Osteocyte (in vitro differentiated cells): ENCODE measurements around the gene RETREG3. TPM values are rescaled to one million over a fixed set of nuclear protein-coding genes. Genes with fewer than 3 reads are reported as not detected.
A peak's percentile ranks its signal among the peaks of the same experiment; 100 is the strongest.

ENCODE experiments used
- DNase-seq: peaks from one replicate; pipeline ENCODE4 v3.0.0; 2021; ENCODE audit warnings: mixed read lengths; ENCODE audit not compliant: unreplicated experiment; ENCODE audit errors: extremely low spot score
- H3K27ac Mint-ChIP-seq: one replicate; pipeline ENCODE4 v1.8.0; 2021; ENCODE audit warnings: mild to moderate bottlenecking, mixed read lengths; ENCODE audit not compliant: unreplicated experiment
- H3K27me3 Mint-ChIP-seq: one replicate; pipeline ENCODE4 v1.8.0; 2021; ENCODE audit warnings: mixed read lengths; ENCODE audit not compliant: unreplicated experiment
- H3K36me3 Mint-ChIP-seq: one replicate; pipeline ENCODE4 v1.8.0; 2021; ENCODE audit warnings: mixed read lengths; ENCODE audit not compliant: unreplicated experiment
- H3K4me1 Mint-ChIP-seq: one replicate; pipeline ENCODE4 v1.8.0; 2021; ENCODE audit warnings: mixed read lengths; ENCODE audit not compliant: unreplicated experiment
- H3K4me3 Mint-ChIP-seq: one replicate; pipeline ENCODE4 v1.8.0; 2021; ENCODE audit warnings: mild to moderate bottlenecking, moderate library complexity, mixed read lengths; ENCODE audit not compliant: unreplicated experiment
- H3K9me3 Mint-ChIP-seq: one replicate; pipeline ENCODE4 v1.8.0; 2021; ENCODE audit warnings: mixed read lengths; ENCODE audit not compliant: unreplicated experiment
- total RNA-seq: library from RNA; stranded (reverse); gene quantifications from 2 replicates; pipeline ENCODE4 v1.2.1, GENCODE V29; 2021
- TF ChIP-seq, protein P1 (sequence below): fragments of 200-600 bp; sonication (generic); IDR thresholded peaks from 2 replicates; pipeline ENCODE4 v1.5.0; 2021; ENCODE audit warnings: antibody characterized with exemption, mild to moderate bottlenecking, moderate library complexity

The RETREG3 gene
- total RNA-seq, 1 donor from 2014 or later, result 80.1 TPM

DNA sequence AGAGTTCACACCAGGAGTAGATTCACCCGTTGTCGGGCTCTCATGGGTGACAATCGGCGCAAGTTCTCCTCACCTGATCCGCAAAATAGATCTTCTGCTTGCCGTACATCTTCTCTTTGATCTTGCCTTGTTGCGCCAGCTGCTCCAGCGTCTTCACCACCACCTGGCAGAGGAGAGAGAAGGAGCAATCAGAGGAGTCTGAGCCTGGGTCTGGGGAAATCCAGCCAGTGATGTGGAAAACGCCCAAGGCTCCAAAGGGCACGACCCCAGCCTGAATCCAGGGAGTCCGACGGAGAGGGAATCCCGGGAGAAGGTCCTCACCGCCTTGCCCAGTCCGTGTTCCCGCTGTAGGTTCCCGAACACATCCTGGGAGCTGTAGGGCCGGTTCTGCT is 32.0 kb downstream of the RETREG3 start:
- no peaks in the 10 kb centered on the region for H3K9me3 Mint-ChIP-seq
- no peaks in the 10 kb centered on the region for H3K27me3 Mint-ChIP-seq
- H3K4me3 Mint-ChIP-seq, result peak overlapping the region; percentile 98
- no peak for DNase-seq
- H3K4me1 Mint-ChIP-seq, result peaks cover 23% of the 10 kb centered on the region
- H3K36me3 Mint-ChIP-seq, result peaks cover 23% of the 10 kb centered on the region
- TF ChIP-seq, protein P1, sequence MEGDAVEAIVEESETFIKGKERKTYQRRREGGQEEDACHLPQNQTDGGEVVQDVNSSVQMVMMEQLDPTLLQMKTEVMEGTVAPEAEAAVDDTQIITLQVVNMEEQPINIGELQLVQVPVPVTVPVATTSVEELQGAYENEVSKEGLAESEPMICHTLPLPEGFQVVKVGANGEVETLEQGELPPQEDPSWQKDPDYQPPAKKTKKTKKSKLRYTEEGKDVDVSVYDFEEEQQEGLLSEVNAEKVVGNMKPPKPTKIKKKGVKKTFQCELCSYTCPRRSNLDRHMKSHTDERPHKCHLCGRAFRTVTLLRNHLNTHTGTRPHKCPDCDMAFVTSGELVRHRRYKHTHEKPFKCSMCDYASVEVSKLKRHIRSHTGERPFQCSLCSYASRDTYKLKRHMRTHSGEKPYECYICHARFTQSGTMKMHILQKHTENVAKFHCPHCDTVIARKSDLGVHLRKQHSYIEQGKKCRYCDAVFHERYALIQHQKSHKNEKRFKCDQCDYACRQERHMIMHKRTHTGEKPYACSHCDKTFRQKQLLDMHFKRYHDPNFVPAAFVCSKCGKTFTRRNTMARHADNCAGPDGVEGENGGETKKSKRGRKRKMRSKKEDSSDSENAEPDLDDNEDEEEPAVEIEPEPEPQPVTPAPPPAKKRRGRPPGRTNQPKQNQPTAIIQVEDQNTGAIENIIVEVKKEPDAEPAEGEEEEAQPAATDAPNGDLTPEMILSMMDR, result no peak
- H3K27ac Mint-ChIP-seq, result peak overlapping the region; percentile 98

DNA sequence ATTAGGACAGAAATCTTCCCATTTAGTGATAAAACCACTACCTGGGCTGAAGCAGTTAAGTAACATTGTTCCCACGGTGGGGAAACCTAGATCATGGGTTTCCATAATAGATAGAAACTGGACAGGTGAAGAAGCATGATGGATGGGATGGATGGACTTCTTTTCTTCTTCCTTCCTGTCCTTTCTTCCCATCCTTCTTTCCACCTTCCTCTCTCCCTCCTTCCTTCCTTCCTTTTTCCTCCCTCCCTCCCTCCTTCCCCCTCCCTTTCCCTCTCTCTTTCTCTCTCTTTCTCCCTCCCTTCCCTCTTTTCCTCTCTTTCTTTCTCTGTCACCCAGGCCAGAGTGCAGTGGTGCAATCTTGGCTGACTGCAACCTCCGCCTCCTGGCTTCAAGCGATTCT is 34.7 kb downstream of the RETREG3 start:
- Mint-ChIP-seq H3K27ac (no peak overlapping the region), H3K4me1 (peaks cover 23% of the 10 kb centered on the region), H3K27me3 (no peaks in the 10 kb centered on the region), H3K36me3 (peaks cover 28% of the 10 kb centered on the region), H3K9me3 (no peaks in the 10 kb centered on the region), H3K4me3 (no peak overlapping the region)
- no peak for DNase-seq
- TF ChIP-seq, protein P1, result no peak

DNA sequence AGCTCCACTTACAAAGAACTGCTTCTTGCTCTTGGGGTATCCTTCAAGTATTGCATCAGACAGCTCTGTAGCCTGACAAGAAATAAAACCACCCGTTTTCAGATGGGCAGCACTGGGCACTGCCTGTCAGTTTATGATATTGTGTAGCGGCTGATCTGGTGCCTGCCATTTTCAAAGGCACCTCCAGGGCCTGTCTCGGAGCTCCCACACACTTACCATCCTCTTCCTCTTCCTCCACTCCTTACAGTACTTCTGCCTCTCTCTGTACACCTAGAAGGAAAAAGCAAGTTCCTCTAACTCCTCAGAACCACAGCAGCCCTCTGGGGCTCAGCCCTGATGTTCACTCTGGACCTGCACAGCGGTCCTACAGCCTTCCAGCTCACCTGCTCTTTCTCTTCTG is 36.1 kb downstream of the RETREG3 start:
- Mint-ChIP-seq H3K27ac (no peak overlapping the region), H3K36me3 (peaks cover 31% of the 10 kb centered on the region), H3K4me3 (no peak overlapping the region), H3K4me1 (peaks cover 16% of the 10 kb centered on the region), H3K27me3 (no peaks in the 10 kb centered on the region), H3K9me3 (no peaks in the 10 kb centered on the region)
- no peak for DNase-seq
- TF ChIP-seq, protein P1, result no peak

DNA sequence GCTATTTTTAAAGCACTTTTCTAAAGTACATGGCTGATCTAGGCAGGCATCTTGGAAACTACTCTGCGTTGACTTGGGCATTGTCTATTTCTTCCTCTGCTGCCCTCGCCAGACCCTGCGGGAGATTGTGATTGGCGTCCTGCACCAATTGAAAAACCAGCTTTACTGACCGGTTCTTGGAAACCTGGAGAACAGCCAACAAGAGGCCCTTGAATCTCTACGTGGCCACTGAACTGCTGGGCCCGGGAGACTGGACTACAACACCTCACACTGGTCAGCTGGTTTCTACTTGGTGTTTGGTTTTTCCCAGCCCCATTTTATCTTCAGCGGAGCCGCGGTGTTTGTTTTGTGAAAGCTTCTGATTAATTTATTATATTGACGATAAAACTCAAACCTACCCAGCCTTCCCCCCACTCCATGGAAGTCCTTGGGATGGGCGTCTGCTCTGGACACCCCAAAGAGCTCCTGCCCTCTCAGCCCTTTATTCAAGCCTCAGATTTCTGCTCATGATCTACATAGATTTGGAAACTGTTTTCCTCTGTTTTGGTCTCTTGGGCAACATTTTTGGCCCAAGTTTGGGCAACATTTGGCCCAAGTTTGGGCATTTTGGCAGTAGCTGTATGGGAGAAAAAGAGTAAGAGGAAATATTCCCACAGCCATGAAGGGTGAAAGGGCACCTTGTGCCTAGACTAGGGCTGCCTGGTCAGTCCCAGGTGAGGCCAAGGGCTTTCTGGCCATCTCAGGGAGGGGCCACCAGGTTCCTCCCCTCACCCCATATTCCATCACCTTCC is 37.5 kb downstream of the RETREG3 start:
- H3K4me1 Mint-ChIP-seq, result peaks cover 16% of the 10 kb centered on the region
- peaks cover 33% of the 10 kb centered on the region for H3K36me3 Mint-ChIP-seq
- TF ChIP-seq, protein P1, result no peak
- no peak overlapping the region for H3K4me3 Mint-ChIP-seq
- H3K27me3 Mint-ChIP-seq, result no peaks in the 10 kb centered on the region
- H3K27ac Mint-ChIP-seq, result no peak overlapping the region
- no peaks in the 10 kb centered on the region for H3K9me3 Mint-ChIP-seq
- DNase-seq, result no peak

DNA sequence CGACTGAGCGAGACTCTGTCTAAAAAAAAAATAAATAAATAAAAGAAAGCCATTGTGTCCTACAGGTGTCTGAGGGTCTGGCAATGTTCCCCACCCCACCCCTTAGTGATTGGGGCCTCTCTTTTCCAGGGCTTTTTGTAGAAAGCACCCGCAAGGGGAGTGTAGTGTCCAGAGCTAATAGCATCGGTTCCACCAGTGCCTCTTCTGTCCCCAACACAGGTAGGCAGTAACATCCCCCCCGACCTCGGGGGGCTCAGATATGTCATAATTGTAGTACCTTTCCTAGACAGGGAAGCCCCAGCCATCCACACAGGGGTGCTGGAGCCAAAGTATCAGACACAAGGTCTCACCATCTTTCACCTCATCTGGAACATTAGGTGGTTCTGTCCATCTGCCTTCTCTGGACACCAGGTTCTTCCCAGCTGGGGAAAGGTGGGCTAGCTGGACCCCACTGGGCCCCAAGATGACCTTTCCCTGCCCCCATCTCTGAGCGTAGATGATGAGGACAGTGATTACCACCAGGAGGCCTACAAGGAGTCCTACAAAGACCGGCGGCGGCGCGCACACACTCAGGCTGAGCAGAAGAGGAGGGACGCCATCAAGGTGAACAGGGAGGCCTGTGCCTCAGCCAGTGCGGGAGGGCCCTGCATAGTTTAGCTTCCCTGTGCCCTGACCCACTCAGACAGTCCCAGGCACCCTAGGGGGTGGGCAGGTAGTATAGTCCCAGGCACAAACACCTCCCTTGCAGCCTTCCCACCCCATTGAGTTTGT is 40.6 kb downstream of the RETREG3 start:
- no peaks in the 10 kb centered on the region for H3K9me3 Mint-ChIP-seq
- peaks cover 18% of the 10 kb centered on the region for H3K4me1 Mint-ChIP-seq
- no peak for DNase-seq
- H3K36me3 Mint-ChIP-seq, result peaks cover 27% of the 10 kb centered on the region
- TF ChIP-seq, protein P1, result no peak
- peak overlapping the region; percentile 92 for H3K27ac Mint-ChIP-seq
- H3K4me3 Mint-ChIP-seq, result peak overlapping the region; percentile 91
- no peaks in the 10 kb centered on the region for H3K27me3 Mint-ChIP-seq
